CD8-positive, alpha-beta memory T cell (primary cell): ENCODE measurements around the gene LUZP2. TPM values are rescaled to one million over a fixed set of nuclear protein-coding genes. Genes with fewer than 3 reads are reported as not detected.

Experiments used
- CTCF ChIA-PET: fragments of 350-600 bp; sonication (Branson Sonifier 250); formaldehyde crosslinking; loops from one replicate; lab custom pipeline; 2021; ENCODE audit warnings: antibody characterized with exemption; lab: Charles Lee
- POLR2A ChIA-PET: fragments of 350-600 bp; sonication (Branson Sonifier 250); formaldehyde crosslinking; loops from one replicate; lab custom pipeline; 2021; ENCODE audit warnings: antibody characterized with exemption; lab: Charles Lee
- DNase-seq, 5 donors: peaks; one replicate each; pipeline versions ENCODE4 v3.0.0 to v3.0.0-alpha.2; 2020 to 2022; ENCODE audit warnings: mixed read lengths in 1 of 5
- H3K27ac ChIP-seq: one replicate; pipeline ENCODE4 v1.7.0; 2013; ENCODE audit warnings: low read depth, mild to moderate bottlenecking, low read length, moderate library complexity
- H3K27me3 ChIP-seq: 2 replicates; pipeline ENCODE4 v1.7.0; 2013; ENCODE audit warnings: low read length, mild to moderate bottlenecking; ENCODE audit not compliant: insufficient read depth, poor library complexity, severe bottlenecking
- H3K36me3 ChIP-seq: 2 replicates; pipeline ENCODE4 v1.7.0; 2013; ENCODE audit warnings: mild to moderate bottlenecking, low read length, moderate library complexity; ENCODE audit not compliant: insufficient read depth
- H3K4me1 ChIP-seq: 2 replicates; pipeline ENCODE4 v1.7.0; 2013; ENCODE audit warnings: mild to moderate bottlenecking, low read length, moderate library complexity; ENCODE audit not compliant: insufficient read depth
- H3K4me3 ChIP-seq: 2 replicates; pipeline ENCODE4 v1.7.0; 2013; ENCODE audit warnings: mild to moderate bottlenecking, low read length
- H3K9me3 ChIP-seq: 2 replicates; pipeline ENCODE4 v1.7.0; 2013; ENCODE audit warnings: mild to moderate bottlenecking, low read length
- H3K27ac Mint-ChIP-seq, 8 donors: one replicate each; pipeline ENCODE4 v1.8.0; 2020 to 2021; ENCODE audit warnings: mixed read lengths in 8 of 8, mild to moderate bottlenecking in 6 of 8, inconsistent platforms in 3 of 8, moderate library complexity in 3 of 8
- H3K27me3 Mint-ChIP-seq, 2 donors: one replicate each; pipeline ENCODE4 v1.8.0; 2020 to 2021; ENCODE audit warnings: mixed read lengths in 2 of 2, mild to moderate bottlenecking in 1 of 2, moderate library complexity in 1 of 2
- H3K36me3 Mint-ChIP-seq, 3 donors: one replicate each; pipeline ENCODE4 v1.8.0; 2020 to 2021; ENCODE audit warnings: mixed read lengths in 3 of 3, inconsistent platforms in 1 of 3, mild to moderate bottlenecking in 1 of 3
- H3K4me1 Mint-ChIP-seq, 3 donors: one replicate each; pipeline ENCODE4 v1.8.0; 2020 to 2021; ENCODE audit warnings: mixed read lengths in 3 of 3, inconsistent platforms in 1 of 3, mild to moderate bottlenecking in 1 of 3
- H3K4me3 Mint-ChIP-seq, 7 donors: one replicate each; pipeline ENCODE4 v1.8.0; 2020 to 2021; ENCODE audit warnings: mixed read lengths in 7 of 7, mild to moderate bottlenecking in 6 of 7, moderate library complexity in 4 of 7, inconsistent platforms in 2 of 7
- H3K9me3 Mint-ChIP-seq, 5 donors: one replicate each; pipeline ENCODE4 v1.8.0; 2020 to 2022; ENCODE audit warnings: mixed read lengths in 5 of 5, mild to moderate bottlenecking in 3 of 5, moderate library complexity in 2 of 5, inconsistent platforms in 1 of 5
- polyA plus RNA-seq: library from polyadenylated mRNA; unstranded; fragments of 300-500 nt; fragmentation: Illumina TruSeq; gene quantifications from one replicate; pipeline ENCODE4 v1.2.3, GENCODE V29; 2021
- total RNA-seq, 2 experiments: library from RNA; stranded (reverse); gene quantifications; one replicate each; pipeline ENCODE4 v1.2.3, GENCODE V29; 2021

Gene LUZP2
- total and polyA plus RNA-seq, 3 experiments from 2014 or later = not detected

- Mint-ChIP-seq H3K36me3 (no peaks in the 10 kb centered on the region), H3K4me1 (no peaks in the 10 kb centered on the region), H3K27me3 (no peaks in the 10 kb centered on the region), H3K9me3 (peaks cover 0 to 32% (median 2%) of the 10 kb centered on the region in 5 donors), H3K4me3 (no peak overlapping the region), H3K27ac (no peak overlapping the region)
- no peaks in the 10 kb centered on the region for H3K4me1 ChIP-seq
- H3K36me3 ChIP-seq = no peaks in the 10 kb centered on the region
- no peaks in the 10 kb centered on the region for H3K9me3 ChIP-seq
- POLR2A ChIA-PET = no interaction called here
- no peak overlapping the region for H3K4me3 ChIP-seq
- DNase-seq = no peak
- CTCF ChIA-PET = no interaction called here
- H3K27me3 ChIP-seq = no peaks in the 10 kb centered on the region
- no peak overlapping the region for H3K27ac ChIP-seq
These were observed 127.6 kb downstream of the LUZP2 start for GRCh38 chr11:24624432-24624831.

- no peak overlapping the region for H3K27ac Mint-ChIP-seq
- Histone ChIP-seq H3K9me3 (no peaks in the 10 kb centered on the region), H3K27ac (no peak overlapping the region), H3K36me3 (no peaks in the 10 kb centered on the region), H3K4me3 (no peak overlapping the region), H3K27me3 (no peaks in the 10 kb centered on the region), H3K4me1 (no peaks in the 10 kb centered on the region)
- peaks cover 0 to 33% (median 2%) of the 10 kb centered on the region in 5 donors for H3K9me3 Mint-ChIP-seq
- H3K4me3 Mint-ChIP-seq = no peak overlapping the region
- H3K4me1 Mint-ChIP-seq = no peaks in the 10 kb centered on the region
- DNase-seq = no peak
- POLR2A ChIA-PET = no interaction called here
- no peaks in the 10 kb centered on the region for H3K27me3 Mint-ChIP-seq
- CTCF ChIA-PET = no interaction called here
- H3K36me3 Mint-ChIP-seq = no peaks in the 10 kb centered on the region
These were observed 129.1 kb downstream of the LUZP2 start for GRCh38 chr11:24625975-24626374.

GRCh38 chr11:24628224-24628776, 131.4 kb downstream of the LUZP2 start:
- ChIA-PET POLR2A (no interaction called here), CTCF (no interaction called here)
- no peak for DNase-seq
- Mint-ChIP-seq H3K27ac (no peak overlapping the region), H3K27me3 (no peaks in the 10 kb centered on the region), H3K36me3 (no peaks in the 10 kb centered on the region), H3K4me3 (no peak overlapping the region), H3K4me1 (no peaks in the 10 kb centered on the region), H3K9me3 (peaks cover 2 to 40% (median 4%) of the 10 kb centered on the region in 5 donors)
- Histone ChIP-seq H3K36me3 (no peaks in the 10 kb centered on the region), H3K4me1 (no peaks in the 10 kb centered on the region), H3K27me3 (no peaks in the 10 kb centered on the region), H3K27ac (no peak overlapping the region), H3K4me3 (no peak overlapping the region), H3K9me3 (no peaks in the 10 kb centered on the region)

- H3K27ac ChIP-seq = no peak overlapping the region
- H3K4me1 Mint-ChIP-seq = no peaks in the 10 kb centered on the region
- peaks cover 5 to 46% (median 8%) of the 10 kb centered on the region in 5 donors for H3K9me3 Mint-ChIP-seq
- no peaks in the 10 kb centered on the region for H3K27me3 ChIP-seq
- POLR2A ChIA-PET = no interaction called here
- H3K36me3 Mint-ChIP-seq = no peaks in the 10 kb centered on the region
- H3K9me3 ChIP-seq = no peaks in the 10 kb centered on the region
- H3K4me3 ChIP-seq = no peak overlapping the region
- H3K4me1 ChIP-seq = no peaks in the 10 kb centered on the region
- H3K4me3 Mint-ChIP-seq = no peak overlapping the region
- no peak for DNase-seq
- H3K27ac Mint-ChIP-seq = no peak overlapping the region
- no peaks in the 10 kb centered on the region for H3K36me3 ChIP-seq
- peaks cover 0 to 3% of the 10 kb centered on the region in 2 donors for H3K27me3 Mint-ChIP-seq
- CTCF ChIA-PET = no interaction called here
These were observed 137.8 kb downstream of the LUZP2 start for GRCh38 chr11:24634606-24635160.

GRCh38 chr11:24635588-24636290, 138.9 kb downstream of the LUZP2 start:
- Mint-ChIP-seq H3K4me1 (no peaks in the 10 kb centered on the region), H3K27ac (no peak overlapping the region), H3K4me3 (no peak overlapping the region), H3K9me3 (peaks cover 5 to 45% (median 8%) of the 10 kb centered on the region in 5 donors), H3K27me3 (peaks cover 0 to 3% of the 10 kb centered on the region in 2 donors), H3K36me3 (no peaks in the 10 kb centered on the region)
- DNase-seq = no peak
- H3K9me3 ChIP-seq = no peaks in the 10 kb centered on the region
- POLR2A ChIA-PET = no interaction called here
- no peak overlapping the region for H3K27ac ChIP-seq
- no peaks in the 10 kb centered on the region for H3K4me1 ChIP-seq
- no peaks in the 10 kb centered on the region for H3K27me3 ChIP-seq
- CTCF ChIA-PET = no interaction called here
- H3K36me3 ChIP-seq = no peaks in the 10 kb centered on the region
- no peak overlapping the region for H3K4me3 ChIP-seq

- no peak overlapping the region for H3K27ac ChIP-seq
- H3K4me1 ChIP-seq = no peaks in the 10 kb centered on the region
- H3K4me3 ChIP-seq = no peak overlapping the region
- H3K4me1 Mint-ChIP-seq = no peaks in the 10 kb centered on the region
- H3K9me3 Mint-ChIP-seq = peaks cover 5 to 40% (median 8%) of the 10 kb centered on the region in 5 donors
- H3K27me3 ChIP-seq = no peaks in the 10 kb centered on the region
- CTCF ChIA-PET = no interaction called here
- POLR2A ChIA-PET = no interaction called here
- no peaks in the 10 kb centered on the region for H3K36me3 ChIP-seq
- no peaks in the 10 kb centered on the region for H3K36me3 Mint-ChIP-seq
- DNase-seq = no peak
- peaks cover 0 to 3% of the 10 kb centered on the region in 2 donors for H3K27me3 Mint-ChIP-seq
- no peaks in the 10 kb centered on the region for H3K9me3 ChIP-seq
- no peak overlapping the region for H3K27ac Mint-ChIP-seq
- no peak overlapping the region for H3K4me3 Mint-ChIP-seq
These were observed 139.4 kb downstream of the LUZP2 start for GRCh38 chr11:24636291-24636629.

- Mint-ChIP-seq H3K4me1 (no peaks in the 10 kb centered on the region), H3K27me3 (peaks cover 0 to 3% of the 10 kb centered on the region in 2 donors), H3K4me3 (no peak overlapping the region), H3K9me3 (peaks cover 5 to 41% (median 10%) of the 10 kb centered on the region in 5 donors), H3K27ac (no peak overlapping the region), H3K36me3 (no peaks in the 10 kb centered on the region)
- H3K27me3 ChIP-seq = no peaks in the 10 kb centered on the region
- no peak overlapping the region for H3K27ac ChIP-seq
- H3K4me1 ChIP-seq = no peaks in the 10 kb centered on the region
- POLR2A ChIA-PET = no interaction called here
- H3K36me3 ChIP-seq = no peaks in the 10 kb centered on the region
- DNase-seq = no peak
- no peak overlapping the region for H3K4me3 ChIP-seq
- no peaks in the 10 kb centered on the region for H3K9me3 ChIP-seq
- CTCF ChIA-PET = no interaction called here
These were observed 140.7 kb downstream of the LUZP2 start for GRCh38 chr11:24637520-24637919.

- Mint-ChIP-seq H3K4me1 (no peaks in the 10 kb centered on the region), H3K4me3 (no peak overlapping the region), H3K27ac (no peak overlapping the region), H3K9me3 (peaks cover 1 to 31% (median 13%) of the 10 kb centered on the region in 5 donors), H3K27me3 (peaks cover 0 to 4% of the 10 kb centered on the region in 2 donors), H3K36me3 (peaks cover 0 to 2% (median 0%) of the 10 kb centered on the region in 3 donors)
- H3K27ac ChIP-seq = no peak overlapping the region
- no peaks in the 10 kb centered on the region for H3K36me3 ChIP-seq
- DNase-seq = no peak
- H3K9me3 ChIP-seq = no peaks in the 10 kb centered on the region
- ChIA-PET CTCF (no interaction called here), POLR2A (no interaction called here)
- no peak overlapping the region for H3K4me3 ChIP-seq
- H3K4me1 ChIP-seq = no peaks in the 10 kb centered on the region
- no peaks in the 10 kb centered on the region for H3K27me3 ChIP-seq
These were observed 145.8 kb downstream of the LUZP2 start for GRCh38 chr11:24642648-24643047.
